Skin epidermis (tissue), 12 donors: Measurements from ENCODE around the gene DBN1.

Experiments used
- H3K27ac ChIP-seq, 21 experiments: fragments of 200-600 bp; sonication (generic) in 11 of 21; one replicate each; pipeline ENCODE4 v1.5.0; 2020; ENCODE audit warnings: mild to moderate bottlenecking in 3 of 21, inconsistent platforms in 2 of 21, moderate library complexity in 2 of 21
- H3K4me3 ChIP-seq, 7 experiments: fragments of 200-600 bp; sonication (generic) in 2 of 7; one replicate each; pipeline ENCODE4 v1.5.0; 2020; ENCODE audit warnings: inconsistent platforms in 2 of 7, mild to moderate bottlenecking in 2 of 7, moderate library complexity in 1 of 7

DBN1 gene

GRCh38 chr5:177465044-177465443, 8.4 kb downstream of the DBN1 start:
- Histone ChIP-seq H3K4me3 (no peak overlapping the region), H3K27ac (no peak overlapping the region)

- no peak overlapping the region for H3K4me3 ChIP-seq
- peak overlapping the region in 6 of 21 experiments; percentile 14 to 48 (median 34) for H3K27ac ChIP-seq
Measured at GRCh38 chr5:177462021-177462670, 11.3 kb downstream of the DBN1 start.

- Histone ChIP-seq H3K4me3 (no peak overlapping the region), H3K27ac (peak overlapping the region in 1 of 21 experiments; percentile 22)
Measured at GRCh38 chr5:177459819-177460628, 13.4 kb downstream of the DBN1 start.

GRCh38 chr5:177459357-177459756, 14.1 kb downstream of the DBN1 start:
- Histone ChIP-seq H3K4me3 (no peak overlapping the region), H3K27ac (peak overlapping the region in 1 of 21 experiments; percentile 22)

- no peak overlapping the region for H3K4me3 ChIP-seq
- H3K27ac ChIP-seq, result no peak overlapping the region
Measured at GRCh38 chr5:177458912-177459350, 14.5 kb downstream of the DBN1 start.

GRCh38 chr5:177457852-177458681, 15.4 kb downstream of the DBN1 start:
- H3K27ac ChIP-seq, result peak overlapping the region in 2 of 21 experiments; percentile 2 to 31
- H3K4me3 ChIP-seq, result no peak overlapping the region

- H3K27ac ChIP-seq, result peak overlapping the region in 1 of 21 experiments; percentile 16
Measured at GRCh38 chr5:177456976-177457851, 16.2 kb downstream of the DBN1 start.

GRCh38 chr5:177456591-177456964, 16.9 kb downstream of the DBN1 start:
- Histone ChIP-seq H3K4me3 (peak overlapping the region in 3 of 7 experiments; percentile 49 to 63 (median 62)), H3K27ac (peak overlapping the region in 3 of 21 experiments; percentile 16 to 77 (median 72))

More at GRCh38 chr5:177456976-177457851, 16.2 kb downstream of the DBN1 start:
- no peak overlapping the region for H3K4me3 ChIP-seq

GRCh38 chr5:177455661-177456590, 17.5 kb downstream of the DBN1 start:
- H3K27ac ChIP-seq, result peak overlapping the region in 20 of 21 experiments; percentile 18 to 88 (median 68)
- H3K4me3 ChIP-seq, result peak overlapping the region; percentile 49 to 63 (median 58)

- peak overlapping the region; percentile 49 to 63 (median 58) for H3K4me3 ChIP-seq
- H3K27ac ChIP-seq, result peak overlapping the region in 20 of 21 experiments; percentile 18 to 88 (median 68)
Measured at GRCh38 chr5:177455036-177455660, 18.3 kb downstream of the DBN1 start.

- peak overlapping the region in 19 of 21 experiments; percentile 22 to 88 (median 72) for H3K27ac ChIP-seq
Measured at GRCh38 chr5:177454397-177455035, 18.9 kb downstream of the DBN1 start.

GRCh38 chr5:177453852-177454396, 19.5 kb downstream of the DBN1 start:
- peak overlapping the region; percentile 49 to 63 (median 58) for H3K4me3 ChIP-seq
- H3K27ac ChIP-seq, result peak overlapping the region in 18 of 21 experiments; percentile 22 to 88 (median 72)

More at GRCh38 chr5:177454397-177455035, 18.9 kb downstream of the DBN1 start:
- H3K4me3 ChIP-seq, result peak overlapping the region; percentile 49 to 63 (median 58)

- H3K4me3 ChIP-seq, result no peak overlapping the region
Measured at GRCh38 chr5:177452688-177453638, 20.5 kb downstream of the DBN1 start.

GRCh38 chr5:177450667-177451424, 22.6 kb downstream of the DBN1 start:
- Histone ChIP-seq H3K27ac (no peak overlapping the region), H3K4me3 (no peak overlapping the region)

More at GRCh38 chr5:177452688-177453638, 20.5 kb downstream of the DBN1 start:
- H3K27ac ChIP-seq, result peak overlapping the region in 3 of 21 experiments; percentile 58 to 81 (median 80)
